ENCODE results near the gene TRIM58. TPM values are rescaled to one million over a fixed set of nuclear protein-coding genes. Genes with fewer than 3 reads are reported as not detected.
A peak's percentile ranks its signal among the peaks of the same experiment; 100 is the strongest.

The TRIM58 gene
- total RNA-seq, 4 donors from 2014 or later = 0.59 to 7.9 (median 0.87) TPM

DNA sequence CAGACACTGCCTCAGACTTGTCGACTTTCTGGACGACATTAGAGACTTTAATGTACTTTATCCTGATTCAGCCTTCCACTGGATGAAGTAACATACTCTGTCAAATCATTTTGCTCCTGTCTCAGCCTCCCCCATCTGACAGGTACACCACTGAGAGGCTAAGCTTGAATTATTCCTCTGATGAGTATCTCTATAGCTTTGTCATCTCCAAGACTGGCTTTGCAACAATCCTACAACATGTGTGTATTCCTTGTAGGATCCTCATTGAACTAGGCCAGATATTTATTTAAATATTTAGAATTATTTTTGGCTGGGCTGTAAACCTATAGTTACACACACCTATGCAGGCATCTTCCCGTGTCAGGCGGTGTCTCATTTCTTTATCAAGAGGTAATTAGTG, 1.1 kb upstream of the TRIM58 start:
- H3K36me3 ChIP-seq = no peaks in the 10 kb centered on the region
- peaks cover 18% of the 10 kb centered on the region for H3K27me3 ChIP-seq
- H3K4me1 ChIP-seq = peaks cover 9% of the 10 kb centered on the region
- no peak overlapping the region for H3K4me3 ChIP-seq
- H3K9me3 ChIP-seq = peaks cover 2% of the 10 kb centered on the region
- 89% methylated on average over 4 of the region's 4 CpGs for WGBS
- TF ChIP-seq EP300 (IDR thresholded peaks at IDR 0.05) (no peak), POLR2AphosphoS5 (IDR thresholded peaks at IDR 0.05) (no peak), POLR2A (IDR thresholded peaks at IDR 0.05) (no peak)
- TF ChIP-seq, protein P1, sequence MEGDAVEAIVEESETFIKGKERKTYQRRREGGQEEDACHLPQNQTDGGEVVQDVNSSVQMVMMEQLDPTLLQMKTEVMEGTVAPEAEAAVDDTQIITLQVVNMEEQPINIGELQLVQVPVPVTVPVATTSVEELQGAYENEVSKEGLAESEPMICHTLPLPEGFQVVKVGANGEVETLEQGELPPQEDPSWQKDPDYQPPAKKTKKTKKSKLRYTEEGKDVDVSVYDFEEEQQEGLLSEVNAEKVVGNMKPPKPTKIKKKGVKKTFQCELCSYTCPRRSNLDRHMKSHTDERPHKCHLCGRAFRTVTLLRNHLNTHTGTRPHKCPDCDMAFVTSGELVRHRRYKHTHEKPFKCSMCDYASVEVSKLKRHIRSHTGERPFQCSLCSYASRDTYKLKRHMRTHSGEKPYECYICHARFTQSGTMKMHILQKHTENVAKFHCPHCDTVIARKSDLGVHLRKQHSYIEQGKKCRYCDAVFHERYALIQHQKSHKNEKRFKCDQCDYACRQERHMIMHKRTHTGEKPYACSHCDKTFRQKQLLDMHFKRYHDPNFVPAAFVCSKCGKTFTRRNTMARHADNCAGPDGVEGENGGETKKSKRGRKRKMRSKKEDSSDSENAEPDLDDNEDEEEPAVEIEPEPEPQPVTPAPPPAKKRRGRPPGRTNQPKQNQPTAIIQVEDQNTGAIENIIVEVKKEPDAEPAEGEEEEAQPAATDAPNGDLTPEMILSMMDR (IDR thresholded peaks at IDR 0.05) = no peak
- H3K27ac ChIP-seq = no peak overlapping the region
- DNase-seq (ENCODE audit: low spot score in 2 of 2) = no peak

- H3K27ac ChIP-seq = no peak overlapping the region
- peaks cover 9% of the 10 kb centered on the region for H3K4me1 ChIP-seq
- 43% methylated on average over 15 of the region's 15 CpGs for WGBS
- H3K36me3 ChIP-seq = no peaks in the 10 kb centered on the region
- H3K27me3 ChIP-seq = peaks cover 18% of the 10 kb centered on the region
- peak overlapping the region; percentile 50 for H3K4me3 ChIP-seq
- no peak for DNase-seq (ENCODE audit: low spot score in 2 of 2)
- H3K9me3 ChIP-seq = peaks cover 2% of the 10 kb centered on the region
- TF ChIP-seq POLR2A (IDR thresholded peaks at IDR 0.05) (no peak), POLR2AphosphoS5 (IDR thresholded peaks at IDR 0.05) (no peak), EP300 (IDR thresholded peaks at IDR 0.05) (no peak)
- TF ChIP-seq, protein P1 (IDR thresholded peaks at IDR 0.05) = no peak
These were observed 1.1 kb downstream of the TRIM58 start for GRCh38 chr1:247857985-247858619.

DNA sequence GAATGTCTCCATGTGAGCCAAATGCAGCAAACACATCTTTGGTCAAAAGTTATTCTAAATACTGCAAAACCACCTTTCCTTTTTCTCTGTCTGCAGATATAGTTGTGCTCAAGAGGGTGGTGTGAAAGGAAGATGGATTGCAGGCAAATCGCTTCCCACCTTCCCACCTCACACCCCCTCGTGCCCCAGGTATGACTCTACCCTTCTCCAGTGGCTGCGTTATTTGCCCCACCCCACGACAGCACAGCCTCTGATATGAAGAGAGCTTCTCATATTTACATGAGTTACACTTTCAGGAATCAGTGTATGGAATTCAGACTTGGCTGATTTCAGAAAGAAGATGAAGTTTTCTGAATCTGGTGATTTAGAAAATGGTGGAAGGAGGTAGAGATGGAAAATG, 5.8 kb downstream of the TRIM58 start:
- Histone ChIP-seq H3K4me3 (no peak overlapping the region), H3K36me3 (no peaks in the 10 kb centered on the region), H3K27me3 (peaks cover 7% of the 10 kb centered on the region), H3K27ac (no peak overlapping the region), H3K4me1 (no peaks in the 10 kb centered on the region), H3K9me3 (no peaks in the 10 kb centered on the region)
- no peak for DNase-seq (ENCODE audit: low spot score in 2 of 2)
- TF ChIP-seq, protein P1 (IDR thresholded peaks at IDR 0.05) = no peak
- TF ChIP-seq POLR2A (IDR thresholded peaks at IDR 0.05) (no peak), POLR2AphosphoS5 (IDR thresholded peaks at IDR 0.05) (no peak)
- 69% methylated on average over 4 of the region's 4 CpGs for WGBS

DNA sequence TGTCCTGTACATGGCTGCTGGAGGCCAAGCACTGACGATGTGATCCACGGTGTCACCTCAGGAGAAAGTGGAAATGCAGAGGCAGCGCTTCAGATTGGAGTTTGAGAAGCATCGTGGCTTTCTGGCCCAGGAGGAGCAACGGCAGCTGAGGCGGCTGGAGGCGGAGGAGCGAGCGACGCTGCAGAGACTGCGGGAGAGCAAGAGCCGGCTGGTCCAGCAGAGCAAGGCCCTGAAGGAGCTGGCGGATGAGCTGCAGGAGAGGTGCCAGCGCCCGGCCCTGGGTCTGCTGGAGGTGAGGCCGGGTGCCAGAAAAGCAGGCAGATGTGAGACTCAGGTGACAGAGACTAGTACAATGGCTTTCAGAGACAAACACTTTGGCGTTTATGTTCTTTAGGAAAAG, 7.7 kb downstream of the TRIM58 start:
- H3K27me3 ChIP-seq = no peaks in the 10 kb centered on the region

DNA sequence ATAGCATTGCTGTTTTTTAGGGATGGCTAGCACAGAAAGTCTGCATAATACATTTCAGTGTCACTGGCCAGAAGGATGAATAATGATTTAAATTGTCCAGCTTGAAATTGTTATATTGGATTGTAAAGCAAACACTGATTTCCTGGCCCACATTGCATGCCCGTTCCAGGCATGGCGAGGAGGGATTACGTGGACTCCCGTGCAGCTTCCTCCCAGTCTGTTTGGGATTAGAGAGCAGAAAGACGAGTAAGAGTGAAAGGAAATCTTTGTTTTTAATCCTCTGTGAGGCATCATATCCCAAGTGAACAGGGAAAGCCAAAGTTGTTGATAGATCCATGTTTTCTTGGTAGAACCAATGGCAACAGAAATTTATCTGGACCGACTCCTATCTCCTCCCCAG, 8.4 kb downstream of the TRIM58 start:
- Histone ChIP-seq H3K4me3 (no peak overlapping the region), H3K9me3 (no peaks in the 10 kb centered on the region), H3K36me3 (no peaks in the 10 kb centered on the region), H3K27me3 (no peaks in the 10 kb centered on the region), H3K27ac (no peak overlapping the region), H3K4me1 (no peaks in the 10 kb centered on the region)
- 67% methylated on average over 6 of the region's 6 CpGs for WGBS
- TF ChIP-seq EP300 (IDR thresholded peaks at IDR 0.05) = no peak
- DNase-seq (ENCODE audit: low spot score in 2 of 2) = no peak

More for the DNA sequence above, 7.7 kb downstream of the TRIM58 start:
- 89% methylated on average over 17 of the region's 17 CpGs for WGBS
- Histone ChIP-seq H3K9me3 (no peaks in the 10 kb centered on the region), H3K4me3 (no peak overlapping the region), H3K36me3 (no peaks in the 10 kb centered on the region), H3K27ac (no peak overlapping the region), H3K4me1 (no peaks in the 10 kb centered on the region)
- DNase-seq (ENCODE audit: low spot score in 2 of 2) = no peak
- TF ChIP-seq, protein P1 (IDR thresholded peaks at IDR 0.05) = no peak
- no peak for TF ChIP-seq POLR2AphosphoS5 (IDR thresholded peaks at IDR 0.05)
- TF ChIP-seq POLR2A (IDR thresholded peaks at IDR 0.05) = no peak
- TF ChIP-seq EP300 (IDR thresholded peaks at IDR 0.05) = no peak

- no peaks in the 10 kb centered on the region for H3K4me1 ChIP-seq
- DNase-seq (ENCODE audit: low spot score in 2 of 2) = no peak
- H3K36me3 ChIP-seq = no peaks in the 10 kb centered on the region
- TF ChIP-seq, protein P1 (IDR thresholded peaks at IDR 0.05) = no peak
- no peak for TF ChIP-seq EP300 (IDR thresholded peaks at IDR 0.05)
- TF ChIP-seq POLR2A (IDR thresholded peaks at IDR 0.05) = no peak
- TF ChIP-seq POLR2AphosphoS5 (IDR thresholded peaks at IDR 0.05) = no peak
- no peaks in the 10 kb centered on the region for H3K27me3 ChIP-seq
- no peak overlapping the region for H3K4me3 ChIP-seq
- 92% methylated on average over 9 of the region's 9 CpGs for WGBS
- H3K27ac ChIP-seq = no peak overlapping the region
- H3K9me3 ChIP-seq = no peaks in the 10 kb centered on the region
These were observed 26.4 kb downstream of the TRIM58 start for GRCh38 chr1:247883346-247883745.

Data from suprapubic skin (tissue), 4 donors.